Sigmoid colon (tissue), 7 donors: ENCODE measurements around the gene RWDD4. TPM values are rescaled to one million over a fixed set of nuclear protein-coding genes. Genes with fewer than 3 reads are reported as not detected.

Experiments used
- DNase-seq: peaks from one replicate; pipeline ENCODE4 v3.0.0-alpha.2; 2019
- H3K27ac ChIP-seq, 4 donors: fragments of 200-600 bp; sonication (generic); one replicate each; pipeline ENCODE4 v1.5.1; 2016 to 2019; ENCODE audit warnings: mild to moderate bottlenecking in 1 of 4
- H3K27me3 ChIP-seq, 3 donors: fragments of 200-600 bp; sonication (generic); one replicate each; pipeline ENCODE4 v1.5.1; 2019; ENCODE audit warnings: mild to moderate bottlenecking in 1 of 3
- H3K36me3 ChIP-seq, 4 donors: fragments of 200-600 bp; sonication (generic); one replicate each; pipeline ENCODE4 v1.5.1; 2016 to 2019
- H3K4me1 ChIP-seq, 4 donors: fragments of 200-600 bp; sonication (generic); one replicate each; pipeline ENCODE4 v1.5.1; 2017 to 2019
- H3K4me3 ChIP-seq, 4 donors: fragments of 200-600 bp; sonication (generic); one replicate each; pipeline ENCODE4 v1.5.1; 2017 to 2019; ENCODE audit warnings: mild to moderate bottlenecking in 2 of 4, moderate library complexity in 1 of 4
- H3K9me3 ChIP-seq, 4 donors: fragments of 200-600 bp in 3 of 4; sonication (generic) in 3 of 4; one replicate each; pipeline versions ENCODE4 v1.5.1 to v1.6.1; 2013 to 2019
- EP300 ChIP-seq, 4 donors: sonication (generic); formaldehyde crosslinking; IDR thresholded peaks; one replicate each; pipeline ENCODE4 v1.6.1; 2017; ENCODE audit warnings: antibody characterized with exemption in 4 of 4
- POLR2A ChIP-seq, 2 donors: fragments of 450-650 bp; IDR thresholded peaks; one replicate each; pipeline ENCODE4 v1.6.1; 2016; ENCODE audit warnings: antibody characterized with exemption in 2 of 2, mild to moderate bottlenecking in 2 of 2, moderate library complexity in 2 of 2
- POLR2AphosphoS5 ChIP-seq, 4 donors: sonication (generic); formaldehyde crosslinking; IDR thresholded peaks; one replicate each; pipeline ENCODE4 v1.6.1; 2017; ENCODE audit warnings: antibody characterized with exemption in 4 of 4
- WGBS, 2 donors: extraction: QIAGEN DNeasy Blood & Tissue Kit; methylation state at CpG; one replicate each; pipeline ENCODE4 v1.1.7; 2013; 5-methylcytosine and 5-hydroxymethylcytosine counted together
- intact Hi-C: fragments of 100-400 bp; cut with DNase I; formaldehyde crosslinking; loops from one replicate; pipeline ENCODE4 v1.15.1; 2023
- polyA plus RNA-seq, 3 donors: library from polyadenylated mRNA; stranded (reverse); fragments of 200-250 nt; gene quantifications; one replicate each; pipeline ENCODE4 v1.2.3, GENCODE V29; 2013
- total RNA-seq, 4 donors: library from RNA; depleted of rRNA; stranded (reverse); fragments of >200 nt; gene quantifications; one replicate each; pipeline ENCODE4 v1.1.0, GENCODE V29; 2016
- TF ChIP-seq, protein P1 (sequence below), 4 experiments: fragments of 450-650 bp in 3 of 4; fragments of 200-600 bp in 1 of 4; IDR thresholded peaks; one replicate each; pipeline ENCODE4 v1.5.1; 2016 to 2019; ENCODE audit warnings: antibody characterized with exemption in 4 of 4, mild to moderate bottlenecking in 3 of 4, moderate library complexity in 2 of 4
- donor health status: healthy with polysubstance abuse.
- donor health status: Bipolar disorder and iron deficiency.
- donor health status: healthy.

Gene RWDD4
- total and polyA plus RNA-seq, 7 donors: 12.9 to 28.5 (median 18.0) TPM

DNA sequence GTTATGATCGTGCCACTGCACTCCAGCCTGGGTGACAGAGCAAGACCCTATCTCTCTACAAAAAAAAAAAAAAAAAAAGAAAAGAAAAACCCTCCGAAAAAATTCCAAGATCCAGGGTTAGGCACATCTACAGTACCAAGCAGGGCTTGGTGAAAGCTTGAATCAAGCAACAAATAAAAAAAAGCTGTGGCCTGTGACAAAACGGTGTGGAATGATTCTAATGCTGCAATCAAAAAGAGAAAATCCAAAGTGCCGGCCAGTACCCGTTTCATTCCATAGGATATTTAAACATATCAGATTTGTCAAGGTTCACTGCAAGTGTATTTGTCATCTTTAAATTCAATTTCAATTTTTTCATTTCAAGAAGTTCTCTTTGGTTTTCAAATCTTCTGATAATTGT is 20.5 kb downstream of the RWDD4 start:
- TF ChIP-seq, protein P1, sequence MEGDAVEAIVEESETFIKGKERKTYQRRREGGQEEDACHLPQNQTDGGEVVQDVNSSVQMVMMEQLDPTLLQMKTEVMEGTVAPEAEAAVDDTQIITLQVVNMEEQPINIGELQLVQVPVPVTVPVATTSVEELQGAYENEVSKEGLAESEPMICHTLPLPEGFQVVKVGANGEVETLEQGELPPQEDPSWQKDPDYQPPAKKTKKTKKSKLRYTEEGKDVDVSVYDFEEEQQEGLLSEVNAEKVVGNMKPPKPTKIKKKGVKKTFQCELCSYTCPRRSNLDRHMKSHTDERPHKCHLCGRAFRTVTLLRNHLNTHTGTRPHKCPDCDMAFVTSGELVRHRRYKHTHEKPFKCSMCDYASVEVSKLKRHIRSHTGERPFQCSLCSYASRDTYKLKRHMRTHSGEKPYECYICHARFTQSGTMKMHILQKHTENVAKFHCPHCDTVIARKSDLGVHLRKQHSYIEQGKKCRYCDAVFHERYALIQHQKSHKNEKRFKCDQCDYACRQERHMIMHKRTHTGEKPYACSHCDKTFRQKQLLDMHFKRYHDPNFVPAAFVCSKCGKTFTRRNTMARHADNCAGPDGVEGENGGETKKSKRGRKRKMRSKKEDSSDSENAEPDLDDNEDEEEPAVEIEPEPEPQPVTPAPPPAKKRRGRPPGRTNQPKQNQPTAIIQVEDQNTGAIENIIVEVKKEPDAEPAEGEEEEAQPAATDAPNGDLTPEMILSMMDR (IDR thresholded peaks at IDR 0.05): no peak
- no peaks in the 10 kb centered on the region for H3K27me3 ChIP-seq
- H3K4me1 ChIP-seq: no peaks in the 10 kb centered on the region
- no peak for DNase-seq
- H3K9me3 ChIP-seq: no peaks in the 10 kb centered on the region
- 91 to 96% methylated on average over 5 of the region's 5 CpGs for WGBS, 2 donors
- intact Hi-C loops: no loop called here
- H3K36me3 ChIP-seq: peaks cover 0 to 4% (median 0%) of the 10 kb centered on the region in 4 donors
- H3K27ac ChIP-seq: peak overlapping the region in 1 of 4 donors; percentile 60
- no peak overlapping the region for H3K4me3 ChIP-seq

DNA sequence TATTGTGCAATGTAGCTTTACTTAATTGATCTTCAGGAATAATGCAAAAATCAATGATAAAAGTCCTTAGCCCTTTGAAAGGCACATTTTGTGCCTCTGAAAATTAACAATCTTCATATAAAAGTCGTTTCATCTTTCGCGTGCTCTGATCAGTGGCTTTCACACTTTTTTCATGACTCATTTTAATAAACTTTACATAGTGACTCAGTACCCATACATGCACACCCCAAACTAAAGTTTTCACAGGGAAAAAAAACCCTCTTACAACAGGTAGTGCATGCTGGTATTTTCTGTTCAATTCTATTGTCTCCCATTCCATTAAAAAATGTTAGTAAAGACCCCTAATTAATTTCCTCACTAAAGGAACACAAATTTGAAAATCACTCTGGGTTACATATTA is 21.5 kb downstream of the RWDD4 start:
- intact Hi-C loops: no loop called here
- Histone ChIP-seq H3K27me3 (no peaks in the 10 kb centered on the region), H3K9me3 (no peaks in the 10 kb centered on the region), H3K4me1 (no peaks in the 10 kb centered on the region), H3K27ac (peak overlapping the region in 1 of 4 donors; percentile 48), H3K36me3 (peaks cover 0 to 2% (median 0%) of the 10 kb centered on the region in 4 donors), H3K4me3 (no peak overlapping the region)
- 12 to 62% methylated on average over 3 of the region's 3 CpGs for WGBS, 2 donors
- no peak for DNase-seq
- no peak for TF ChIP-seq POLR2A (IDR thresholded peaks at IDR 0.05)
- no peak for TF ChIP-seq POLR2AphosphoS5 (IDR thresholded peaks at IDR 0.05)
- TF ChIP-seq EP300 (IDR thresholded peaks at IDR 0.05): no peak
- TF ChIP-seq, protein P1 (IDR thresholded peaks at IDR 0.05): no peak

DNA sequence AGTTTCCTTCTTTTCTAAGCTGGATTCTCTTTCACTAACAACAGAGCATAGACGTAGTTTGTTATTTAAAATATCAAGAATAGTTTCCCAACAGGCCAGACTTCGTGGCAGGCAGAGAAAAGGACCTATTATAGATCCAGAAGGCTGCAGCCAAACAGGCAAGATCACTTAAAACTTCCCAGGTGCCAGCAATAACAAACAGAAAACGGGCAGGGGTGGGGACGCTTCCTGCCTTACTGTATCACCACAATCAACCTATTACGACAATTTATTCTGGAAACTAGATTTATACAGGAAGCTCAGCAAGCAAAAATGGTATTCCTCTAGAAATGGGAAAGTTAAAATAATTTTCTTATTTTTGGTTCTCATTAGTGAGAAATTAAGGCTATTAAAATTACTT is 22.1 kb downstream of the RWDD4 start:
- no peak overlapping the region for H3K4me3 ChIP-seq
- no peak for DNase-seq
- H3K4me1 ChIP-seq: no peaks in the 10 kb centered on the region

DNA sequence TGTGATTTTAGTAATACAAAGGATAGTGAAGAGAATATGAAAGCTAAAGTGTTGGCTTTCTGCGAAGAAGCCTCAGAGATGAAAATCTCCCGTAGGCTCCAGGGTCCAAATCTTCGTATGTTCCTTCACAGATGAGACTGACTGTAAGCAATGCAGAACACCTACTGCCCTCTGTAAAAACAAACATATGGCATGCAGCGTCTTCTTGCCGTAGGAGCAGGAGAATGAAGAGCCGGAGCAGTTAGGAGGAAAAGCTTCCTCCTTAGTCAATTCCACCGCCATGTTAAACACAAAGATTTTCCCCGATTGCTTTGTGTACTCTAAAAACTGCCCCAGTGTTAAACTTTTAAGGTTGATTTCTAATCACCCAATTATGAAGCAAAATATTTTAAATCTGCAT is 22.5 kb downstream of the RWDD4 start:
- no peaks in the 10 kb centered on the region for H3K9me3 ChIP-seq
- peak overlapping the region in 1 of 4 donors; percentile 48 for H3K27ac ChIP-seq
- 26 to 71% methylated on average over 8 of the region's 8 CpGs for WGBS, 2 donors
- TF ChIP-seq POLR2AphosphoS5 (IDR thresholded peaks at IDR 0.05): no peak
- H3K4me1 ChIP-seq: no peaks in the 10 kb centered on the region
- DNase-seq: no peak
- intact Hi-C loops: no loop called here
- H3K27me3 ChIP-seq: no peaks in the 10 kb centered on the region
- H3K4me3 ChIP-seq: no peak overlapping the region
- no peaks in the 10 kb centered on the region for H3K36me3 ChIP-seq

More for the DNA sequence above, 22.1 kb downstream of the RWDD4 start:
- 13 to 53% methylated on average over 5 of the region's 5 CpGs for WGBS, 2 donors
- Histone ChIP-seq H3K27ac (peak overlapping the region in 1 of 4 donors; percentile 48), H3K9me3 (no peaks in the 10 kb centered on the region), H3K36me3 (no peaks in the 10 kb centered on the region), H3K27me3 (no peaks in the 10 kb centered on the region)
- TF ChIP-seq POLR2AphosphoS5 (IDR thresholded peaks at IDR 0.05) (no peak), POLR2A (IDR thresholded peaks at IDR 0.05) (no peak), EP300 (IDR thresholded peaks at IDR 0.05) (no peak)
- TF ChIP-seq, protein P1 (IDR thresholded peaks at IDR 0.05): no peak
- intact Hi-C loops: no loop called here

DNA sequence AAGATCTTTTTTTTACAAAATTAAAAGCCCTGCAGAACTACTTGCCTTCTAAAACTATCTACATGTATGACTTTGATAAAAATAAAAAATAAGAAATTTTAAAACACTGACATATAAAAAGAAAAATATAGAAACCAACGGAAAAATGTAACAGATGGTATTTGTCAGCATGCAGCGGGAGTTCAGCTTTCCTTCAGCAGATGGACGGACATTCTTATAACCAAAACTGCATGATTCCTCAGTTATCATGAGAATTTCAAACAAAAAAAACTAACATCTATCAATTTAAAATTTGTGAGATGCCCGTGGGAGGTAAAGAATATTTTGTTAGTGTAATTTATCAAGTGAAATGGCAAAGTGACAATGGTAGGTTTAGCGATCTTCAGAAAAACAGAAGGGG is 23.2 kb downstream of the RWDD4 start:
- no peak overlapping the region for H3K4me3 ChIP-seq
- H3K4me1 ChIP-seq: no peaks in the 10 kb centered on the region
- TF ChIP-seq, protein P1 (IDR thresholded peaks at IDR 0.05): no peak
- TF ChIP-seq EP300 (IDR thresholded peaks at IDR 0.05): no peak
- no peak for TF ChIP-seq POLR2A (IDR thresholded peaks at IDR 0.05)
- TF ChIP-seq POLR2AphosphoS5 (IDR thresholded peaks at IDR 0.05): no peak
- no peaks in the 10 kb centered on the region for H3K36me3 ChIP-seq
- DNase-seq: no peak
- 79 to 89% methylated on average over 5 of the region's 5 CpGs for WGBS, 2 donors
- intact Hi-C loops: no loop called here
- H3K9me3 ChIP-seq: no peaks in the 10 kb centered on the region
- H3K27ac ChIP-seq: no peak overlapping the region
- no peaks in the 10 kb centered on the region for H3K27me3 ChIP-seq
